Measurements from ENCODE around the gene MYO1A. TPM values are rescaled to one million over a fixed set of nuclear protein-coding genes. Genes with fewer than 3 reads are reported as not detected.

MYO1A gene
- total and polyA plus RNA-seq, 2 of the 13 experiments (the other 11 are each of a cell fraction or from before 2014, with no cell fraction given) = 5.3 to 6.0 TPM

- TF ChIP-seq ZBTB40 (IDR thresholded peaks at IDR 0.05) = no peak
- no peak for TF ChIP-seq ZBTB40 (CRISPR knock-in tag; IDR thresholded peaks at IDR 0.05)
- TF ChIP-seq ZNF296 (CRISPR knock-in tag; conservative IDR thresholded peaks at IDR 0.05) = no peak
- no peak for TF ChIP-seq CEBPG (CRISPR knock-in tag; IDR thresholded peaks at IDR 0.05)
- no peak for TF ChIP-seq RFX5 (IDR thresholded peaks at IDR 0.05; ENCODE audit: low read depth, low read length)
- TF ChIP-seq ZBTB7B (CRISPR knock-in tag; IDR thresholded peaks at IDR 0.05) = no peak
- no peak for TF ChIP-seq ZNF710 (CRISPR knock-in tag; IDR thresholded peaks at IDR 0.05; ENCODE audit: borderline replicate concordance)
- 0 out of 2 replicates have a peak, but pooled peaks have one; percentile 30 for TF ChIP-seq THAP11 (CRISPR knock-in tag; IDR thresholded peaks at IDR 0.05)
- no peak for TF ChIP-seq NR0B2 (CRISPR knock-in tag; IDR thresholded peaks at IDR 0.05)
- TF ChIP-seq HOXA5 (CRISPR knock-in tag; IDR thresholded peaks at IDR 0.05) = peak; percentile 65; the same call in 1 of the 2 replicates
- no peak for TF ChIP-seq ZNF333 (CRISPR knock-in tag; IDR thresholded peaks at IDR 0.05; ENCODE audit: borderline replicate concordance)
- no peak for TF ChIP-seq BCL6 (CRISPR knock-in tag; IDR thresholded peaks at IDR 0.05)
- no peak for TF ChIP-seq NR3C1 (CRISPR knock-in tag; IDR thresholded peaks at IDR 0.05)
- TF ChIP-seq SALL2 (CRISPR knock-in tag; IDR thresholded peaks at IDR 0.05) = 0 out of 2 replicates have a peak, but pooled peaks have one; percentile 49
- no peak for TF ChIP-seq SPEN (CRISPR knock-in tag; IDR thresholded peaks at IDR 0.05; ENCODE audit: low read depth)
- TF ChIP-seq CCDC6 (CRISPR knock-in tag; IDR thresholded peaks at IDR 0.05) = no peak
- TF ChIP-seq GTF3A (CRISPR knock-in tag; conservative IDR thresholded peaks at IDR 0.05) = no peak
- no peak for TF ChIP-seq ZUFSP (CRISPR knock-in tag; IDR thresholded peaks at IDR 0.05; ENCODE audit: borderline replicate concordance)
- no peak for TF ChIP-seq NBN (conservative IDR thresholded peaks at IDR 0.05)
These were observed 62.3 kb downstream of the MYO1A start (continued) for GRCh38 chr12:56987551-56988053.

Measured in HepG2 (cell line).